Thyroid gland (tissue), 4 donors: ENCODE measurements around the gene RTN4RL1. TPM values are rescaled to one million over a fixed set of nuclear protein-coding genes. Genes with fewer than 3 reads are reported as not detected.

Experiments
- DNase-seq, 2 donors: peaks; one replicate each; pipeline ENCODE4 v3.0.0-alpha.2; 2019
- H3K27ac ChIP-seq, 3 donors: fragments of 200-600 bp; sonication (generic); 1 replicate in 2 of 3; 2 replicates in 1 of 3; pipeline ENCODE4 v1.5.1; 2016 to 2019; ENCODE audit warnings: mild to moderate bottlenecking in 1 of 3, moderate library complexity in 1 of 3
- H3K27me3 ChIP-seq: fragments of 200-600 bp; sonication (generic); one replicate; pipeline ENCODE4 v1.5.1; 2019
- H3K36me3 ChIP-seq, 2 donors: fragments of 200-600 bp; sonication (generic); one replicate each; pipeline ENCODE4 v1.5.1; 2016 to 2019
- H3K4me1 ChIP-seq, 2 donors: fragments of 200-600 bp; sonication (generic); one replicate each; pipeline ENCODE4 v1.5.1; 2017 to 2019
- H3K4me3 ChIP-seq, 3 donors: fragments of 200-600 bp; sonication (generic); replicated peaks in 1 of 3; 1 replicate in 2 of 3; 2 replicates in 1 of 3; pipeline ENCODE4 v1.5.1; 2016; ENCODE audit warnings: mild to moderate bottlenecking in 1 of 3
- H3K9me3 ChIP-seq: fragments of 200-600 bp; sonication (generic); one replicate; pipeline ENCODE4 v1.5.1; 2017
- CTCF ChIP-seq, 6 experiments: fragments of 200-600 bp in 3 of 6; fragments of 450-650 bp in 3 of 6; sonication (generic) in 3 of 6; IDR thresholded peaks; one replicate each; pipeline ENCODE4 v1.5.1; 2016 to 2019; ENCODE audit warnings: antibody characterized with exemption in 6 of 6, mild to moderate bottlenecking in 2 of 6, inconsistent platforms in 1 of 6, moderate library complexity in 1 of 6
- POLR2A ChIP-seq, 2 donors: fragments of 450-650 bp; IDR thresholded peaks; one replicate each; pipeline ENCODE4 v1.6.1; 2017; ENCODE audit warnings: antibody characterized with exemption in 2 of 2, mild to moderate bottlenecking in 2 of 2, moderate library complexity in 1 of 2
- WGBS, 2 donors: methylation state at CpG; one replicate each; pipeline ENCODE4 v1.1.5; 2017; 5-methylcytosine and 5-hydroxymethylcytosine counted together
- intact Hi-C: fragments of 100-400 bp; cut with DNase I; formaldehyde crosslinking; loops from one replicate; pipeline ENCODE4 v1.15.1; 2023
- total RNA-seq, 4 donors: library from RNA; depleted of rRNA; stranded (reverse); fragments of >200 nt; gene quantifications; one replicate each; pipeline ENCODE4 v1.2.3, GENCODE V29; 2016

The RTN4RL1 gene
- total RNA-seq, 4 donors from 2014 or later: 1.6 to 4.9 (median 2.5) TPM

- Histone ChIP-seq H3K4me1 (peaks cover 10 to 83% of the 10 kb centered on the region in 2 donors), H3K36me3 (peaks cover 25 to 28% of the 10 kb centered on the region in 2 donors), H3K4me3 (no peak overlapping the region), H3K27me3 (no peaks in the 10 kb centered on the region), H3K27ac (peak overlapping the region; percentile 49 to 61 (median 53)), H3K9me3 (no peaks in the 10 kb centered on the region)
- DNase-seq: no peak
- TF ChIP-seq CTCF (IDR thresholded peaks at IDR 0.05) (no peak), POLR2A (IDR thresholded peaks at IDR 0.05) (no peak)
- 78 to 79% methylated on average over 16 of the region's 16 CpGs for WGBS, 2 donors
- intact Hi-C loops: no loop called here
Observed at GRCh38 chr17:2063261-2064146, 38.4 kb upstream of the RTN4RL1 start.

- Histone ChIP-seq H3K36me3 (peaks cover 25 to 32% of the 10 kb centered on the region in 2 donors), H3K27me3 (peaks cover 5% of the 10 kb centered on the region), H3K9me3 (no peaks in the 10 kb centered on the region), H3K27ac (peak overlapping the region; percentile 49 to 61 (median 53)), H3K4me1 (peaks cover 11 to 83% of the 10 kb centered on the region in 2 donors), H3K4me3 (no peak overlapping the region)
- intact Hi-C loops: no loop called here
- no peak for DNase-seq
- TF ChIP-seq POLR2A (IDR thresholded peaks at IDR 0.05): no peak
- no peak for TF ChIP-seq CTCF (IDR thresholded peaks at IDR 0.05)
- WGBS, 2 donors: 58 to 68% methylated on average over 11 of the region's 11 CpGs
Observed at GRCh38 chr17:2062571-2063183, 37.5 kb upstream of the RTN4RL1 start.

- Histone ChIP-seq H3K36me3 (peaks cover 25 to 32% of the 10 kb centered on the region in 2 donors), H3K27me3 (peaks cover 5% of the 10 kb centered on the region), H3K4me3 (no peak overlapping the region), H3K4me1 (peaks cover 6 to 82% of the 10 kb centered on the region in 2 donors), H3K27ac (peak overlapping the region; percentile 49 to 65 (median 61)), H3K9me3 (no peaks in the 10 kb centered on the region)
- 75 to 84% methylated on average over 16 to 17 of the region's 17 CpGs for WGBS, 2 donors
- intact Hi-C loops: no loop called here
- no peak for DNase-seq
- TF ChIP-seq CTCF (IDR thresholded peaks at IDR 0.05): no peak
- TF ChIP-seq POLR2A (IDR thresholded peaks at IDR 0.05): no peak
Observed at GRCh38 chr17:2061441-2061958, 36.4 kb upstream of the RTN4RL1 start.

- DNase-seq: no peak
- peaks cover 5% of the 10 kb centered on the region for H3K27me3 ChIP-seq
- no peaks in the 10 kb centered on the region for H3K9me3 ChIP-seq
- peaks cover 6 to 83% of the 10 kb centered on the region in 2 donors for H3K4me1 ChIP-seq
- H3K36me3 ChIP-seq: peaks cover 25 to 32% of the 10 kb centered on the region in 2 donors
- intact Hi-C loops: no loop called here
- TF ChIP-seq CTCF (IDR thresholded peaks at IDR 0.05) (no peak), POLR2A (IDR thresholded peaks at IDR 0.05) (no peak)
- 59 to 80% methylated on average over 14 to 16 of the region's 21 CpGs for WGBS, 2 donors
- no peak overlapping the region for H3K4me3 ChIP-seq
- peak overlapping the region; percentile 49 to 65 (median 61) for H3K27ac ChIP-seq
Observed at GRCh38 chr17:2060681-2061440, 35.7 kb upstream of the RTN4RL1 start.
